Duodenal mucosa (tissue), 2 donors: Measurements from ENCODE around the gene PARP1.

Source experiments
- H3K27ac ChIP-seq: one replicate; pipeline ENCODE4 v1.7.0; 2013; ENCODE audit warnings: low read depth, low read length
- H3K27me3 ChIP-seq, 2 donors: one replicate each; pipeline ENCODE4 v1.7.0; 2013; ENCODE audit warnings: low read length in 2 of 2, control low read depth in 1 of 2; ENCODE audit not compliant: insufficient read depth in 2 of 2, control insufficient read depth in 1 of 2
- H3K36me3 ChIP-seq, 2 donors: one replicate each; pipeline ENCODE4 v1.7.0; 2013; ENCODE audit warnings: low read length in 2 of 2, control low read depth in 1 of 2; ENCODE audit not compliant: insufficient read depth in 2 of 2, control insufficient read depth in 1 of 2
- H3K4me1 ChIP-seq, 2 donors: one replicate each; pipeline ENCODE4 v1.7.0; 2013; ENCODE audit warnings: low read length in 2 of 2, control low read depth in 1 of 2; ENCODE audit not compliant: insufficient read depth in 2 of 2, control insufficient read depth in 1 of 2
- H3K4me3 ChIP-seq, 2 donors: one replicate each; pipeline ENCODE4 v1.7.0; 2013; ENCODE audit warnings: low read length in 2 of 2, low read depth in 1 of 2
- H3K9ac ChIP-seq, 2 donors: one replicate each; pipeline ENCODE4 v1.7.0; 2013; ENCODE audit warnings: low read length in 2 of 2, low read depth in 1 of 2
- H3K9me3 ChIP-seq, 2 donors: one replicate each; pipeline ENCODE4 v1.7.0; 2013; ENCODE audit warnings: low read length in 2 of 2, control low read depth in 1 of 2; ENCODE audit not compliant: control insufficient read depth in 1 of 2

Gene PARP1

GRCh38 chr1:226382030-226382429 lies 25.9 kb downstream of the PARP1 start:
- H3K36me3 ChIP-seq = peaks cover 70 to 98% of the 10 kb centered on the region in 2 donors
- no peaks in the 10 kb centered on the region for H3K27me3 ChIP-seq
- no peaks in the 10 kb centered on the region for H3K9me3 ChIP-seq
- no peak overlapping the region for H3K4me3 ChIP-seq
- no peaks in the 10 kb centered on the region for H3K4me1 ChIP-seq
- H3K27ac ChIP-seq = no peak overlapping the region
- no peak overlapping the region for H3K9ac ChIP-seq

- Histone ChIP-seq H3K27me3 (no peaks in the 10 kb centered on the region), H3K9ac (no peak overlapping the region), H3K4me1 (no peaks in the 10 kb centered on the region), H3K4me3 (no peak overlapping the region), H3K9me3 (no peaks in the 10 kb centered on the region), H3K27ac (no peak overlapping the region), H3K36me3 (peaks cover 76 to 98% of the 10 kb centered on the region in 2 donors)
Measured at GRCh38 chr1:226381226-226381998, 26.5 kb downstream of the PARP1 start.

- Histone ChIP-seq H3K9me3 (no peaks in the 10 kb centered on the region), H3K9ac (no peak overlapping the region), H3K27me3 (no peaks in the 10 kb centered on the region), H3K4me3 (no peak overlapping the region), H3K36me3 (peaks cover 72 to 96% of the 10 kb centered on the region in 2 donors), H3K27ac (no peak overlapping the region), H3K4me1 (no peaks in the 10 kb centered on the region)
Measured at GRCh38 chr1:226378071-226378470, 29.8 kb downstream of the PARP1 start.

GRCh38 chr1:226376300-226376699 lies 31.6 kb downstream of the PARP1 start:
- Histone ChIP-seq H3K36me3 (peaks cover 57 to 95% of the 10 kb centered on the region in 2 donors), H3K4me3 (no peak overlapping the region)

GRCh38 chr1:226373376-226373775 lies 34.5 kb downstream of the PARP1 start:
- no peaks in the 10 kb centered on the region for H3K4me1 ChIP-seq
- H3K36me3 ChIP-seq = peaks cover 40 to 82% of the 10 kb centered on the region in 2 donors
- no peak overlapping the region for H3K27ac ChIP-seq
- no peaks in the 10 kb centered on the region for H3K27me3 ChIP-seq
- H3K9me3 ChIP-seq = no peaks in the 10 kb centered on the region
- no peak overlapping the region for H3K9ac ChIP-seq
- H3K4me3 ChIP-seq = no peak overlapping the region

More at GRCh38 chr1:226376300-226376699, 31.6 kb downstream of the PARP1 start:
- Histone ChIP-seq H3K27me3 (no peaks in the 10 kb centered on the region), H3K9ac (no peak overlapping the region), H3K9me3 (no peaks in the 10 kb centered on the region), H3K27ac (no peak overlapping the region), H3K4me1 (no peaks in the 10 kb centered on the region)

GRCh38 chr1:226372885-226373284 lies 35.0 kb downstream of the PARP1 start:
- H3K27ac ChIP-seq = no peak overlapping the region
- H3K9ac ChIP-seq = no peak overlapping the region

GRCh38 chr1:226371866-226372490 lies 35.9 kb downstream of the PARP1 start:
- no peaks in the 10 kb centered on the region for H3K27me3 ChIP-seq
- H3K27ac ChIP-seq = no peak overlapping the region
- no peaks in the 10 kb centered on the region for H3K4me1 ChIP-seq
- H3K9ac ChIP-seq = no peak overlapping the region
- no peak overlapping the region for H3K4me3 ChIP-seq
- peaks cover 46 to 84% of the 10 kb centered on the region in 2 donors for H3K36me3 ChIP-seq
- H3K9me3 ChIP-seq = no peaks in the 10 kb centered on the region

More at GRCh38 chr1:226372885-226373284, 35.0 kb downstream of the PARP1 start:
- H3K9me3 ChIP-seq = no peaks in the 10 kb centered on the region
- H3K27me3 ChIP-seq = no peaks in the 10 kb centered on the region
- H3K4me1 ChIP-seq = no peaks in the 10 kb centered on the region
- no peak overlapping the region for H3K4me3 ChIP-seq
- H3K36me3 ChIP-seq = peaks cover 40 to 82% of the 10 kb centered on the region in 2 donors

GRCh38 chr1:226371027-226371694 lies 36.7 kb downstream of the PARP1 start:
- H3K4me3 ChIP-seq = no peak overlapping the region
- no peak overlapping the region for H3K9ac ChIP-seq
- H3K36me3 ChIP-seq = peaks cover 46 to 83% of the 10 kb centered on the region in 2 donors
- no peaks in the 10 kb centered on the region for H3K4me1 ChIP-seq
- no peaks in the 10 kb centered on the region for H3K9me3 ChIP-seq
- H3K27me3 ChIP-seq = no peaks in the 10 kb centered on the region
- no peak overlapping the region for H3K27ac ChIP-seq

GRCh38 chr1:226370144-226370923 lies 37.6 kb downstream of the PARP1 start:
- H3K9me3 ChIP-seq = no peaks in the 10 kb centered on the region

More at GRCh38 chr1:226370144-226370923, 37.6 kb downstream of the PARP1 start:
- Histone ChIP-seq H3K27ac (no peak overlapping the region), H3K36me3 (peaks cover 50 to 85% of the 10 kb centered on the region in 2 donors), H3K27me3 (no peaks in the 10 kb centered on the region), H3K4me1 (no peaks in the 10 kb centered on the region), H3K4me3 (no peak overlapping the region), H3K9ac (no peak overlapping the region)
